K562 (cell line): ENCODE results near the gene CRY2. TPM values are rescaled to one million over a fixed set of nuclear protein-coding genes. Genes with fewer than 3 reads are reported as not detected.

ENCODE experiments used
- AFF4 ChIP-seq: sonication (generic); formaldehyde crosslinking; IDR thresholded peaks from 2 replicates; pipeline ENCODE4 v1.8.0; 2023; ENCODE audit warnings: mild to moderate bottlenecking, missing genetic modification reagents
- ATF2 ChIP-seq: sonication (generic); formaldehyde crosslinking; IDR thresholded peaks from 2 replicates; pipeline ENCODE4 v1.8.1; 2022; ENCODE audit warnings: missing genetic modification reagents
- BCOR ChIP-seq: fragments of 450-650 bp; IDR thresholded peaks from 2 replicates; pipeline ENCODE4 v1.6.1; 2016
- FOXA1 ChIP-seq: fragments of 450-650 bp; IDR thresholded peaks from 2 replicates; pipeline ENCODE4 v1.6.1; 2016; ENCODE audit warnings: mild to moderate bottlenecking, borderline replicate concordance
- FUS ChIP-seq: fragments of 200-400 bp; formaldehyde crosslinking; optimal IDR thresholded peaks from 2 replicates; pipeline ENCODE3; 2017; ENCODE audit warnings: low read depth, low read length
- GATAD2A ChIP-seq: fragments of 450-650 bp; IDR thresholded peaks from 2 replicates; pipeline ENCODE4 v1.6.1; 2017
- HDAC1 ChIP-seq, 2 experiments: fragments of 450-650 bp; IDR thresholded peaks; 2 replicates each; pipeline ENCODE4 v1.6.1; 2016 to 2017; ENCODE audit warnings: inconsistent platforms in 1 of 2, mild to moderate bottlenecking in 1 of 2, moderate library complexity in 1 of 2
- HDAC3 ChIP-seq: fragments of 450-650 bp; IDR thresholded peaks from 2 replicates; pipeline ENCODE4 v1.6.1; 2018; ENCODE audit warnings: borderline replicate concordance, mild to moderate bottlenecking, moderate library complexity; ENCODE audit not compliant: partially characterized antibody
- IRF9 ChIP-seq: fragments of 450-650 bp; IDR thresholded peaks from 2 replicates; pipeline ENCODE4 v1.6.1; 2016; ENCODE audit warnings: missing biosample characterization, missing genetic modification characterization
- KLF6 ChIP-seq: fragments of 250-450 bp; sonication (Bioruptor Pico); IDR thresholded peaks from 2 replicates; pipeline ENCODE4 v1.4.0; 2020; ENCODE audit warnings: mild to moderate bottlenecking, moderate library complexity, borderline replicate concordance
- NR2C1 ChIP-seq, 2 experiments: fragments of 450-650 bp; IDR thresholded peaks; 2 replicates each; pipeline ENCODE4 v1.6.1; 2017; ENCODE audit warnings: mild to moderate bottlenecking in 2 of 2, antibody characterized with exemption in 1 of 2, inconsistent platforms in 1 of 2, missing compliant biosample characterization in 1 of 2, missing genetic modification characterization in 1 of 2
- NR2F6 ChIP-seq: fragments of 450-650 bp; formaldehyde crosslinking; IDR thresholded peaks from 2 replicates; pipeline ENCODE4 v1.4.0; 2020; ENCODE audit warnings: mild to moderate bottlenecking
- SUPT5H ChIP-seq: fragments of 450-650 bp; IDR thresholded peaks from 2 replicates; pipeline ENCODE4 v1.6.1; 2016
- U2AF1 ChIP-seq: fragments of 200-400 bp; formaldehyde crosslinking; optimal IDR thresholded peaks from 2 replicates; pipeline ENCODE3; 2017; ENCODE audit warnings: mild to moderate bottlenecking, low read depth, low read length, moderate library complexity
- ZKSCAN1 ChIP-seq: fragments of 150-350 bp; IDR thresholded peaks from 2 replicates; pipeline ENCODE4 v1.6.1; 2016; ENCODE audit warnings: low read depth, low read length
- ZNF146 ChIP-seq: IDR thresholded peaks from one replicate; pipeline ENCODE4 v1.6.1; 2018; ENCODE audit warnings: missing compliant biosample characterization; ENCODE audit not compliant: unreplicated experiment
- ZNF224 ChIP-seq: sonication (generic); formaldehyde crosslinking; IDR thresholded peaks from 2 replicates; pipeline ENCODE4 v1.8.0; 2022; ENCODE audit warnings: mild to moderate bottlenecking, missing genetic modification reagents
- ZNF280A ChIP-seq: fragments of 450-650 bp; IDR thresholded peaks from 2 replicates; pipeline ENCODE4 v1.6.1; 2018; ENCODE audit warnings: mild to moderate bottlenecking, low read depth; ENCODE audit not compliant: partially characterized antibody
- ZNF707 ChIP-seq: fragments of 250-450 bp; sonication (Bioruptor Pico); conservative IDR thresholded peaks from 2 replicates; pipeline ENCODE4 v1.8.0; 2022; ENCODE audit warnings: inconsistent platforms, mild to moderate bottlenecking, moderate library complexity
- ZZZ3 ChIP-seq: fragments of 450-650 bp; IDR thresholded peaks from 2 replicates; pipeline ENCODE4 v1.6.1; 2016; ENCODE audit warnings: antibody characterized with exemption, mild to moderate bottlenecking, moderate library complexity
- polyA plus RNA-seq, 8 experiments: library from polyadenylated mRNA; depleted of rRNA in 4 of 8; stranded (reverse) in 5 of 8; unstranded in 3 of 8; fragments of >200 nt; fragmentation: Nextera tagmentation in 2 of 8; fragmentation: Illumina TruSeq in 1 of 8; extraction: Ambion mirVana in 2 of 8; extraction: Trizol in 1 of 8; gene quantifications; 2 replicates each; pipeline versions ENCODE4 v1.2.1 to v1.2.3, GENCODE V29; 2011 to 2014; ENCODE audit warnings: inconsistent platforms in 1 of 8, missing spikeins in 1 of 8
- total RNA-seq, 7 experiments: library from RNA; depleted of rRNA in 6 of 7; stranded (reverse); fragments of >200 nt in 6 of 7; fragmentation: Illumina TruSeq in 2 of 7; extraction: Trizol in 2 of 7; gene quantifications; 2 replicates each; pipeline versions ENCODE4 v1.2.1 to v1.2.3, GENCODE V29; 2011 to 2021; ENCODE audit warnings: low replicate concordance in 1 of 7

CRY2 gene
- total and polyA plus RNA-seq, 9 of the 15 experiments (the other 6 are each of a cell fraction or from before 2014, with no cell fraction given) = 2.3 to 23.9 (median 14.8) TPM

GRCh38 chr11:45846974-45847910, at the start of gene CRY2 (continued):
- TF ChIP-seq IRF9 (tag) (no peak), HDAC3 (no peak), FUS (peak; percentile 64), ZNF146 (CRISPR knock-in tag) (no peak), U2AF1 (peak; percentile 77), AFF4 (CRISPR knock-in tag) (peak; percentile 92), KLF6 (CRISPR knock-in tag) (no peak), ZNF707 (CRISPR knock-in tag) (no peak), NR2C1 (IDR thresholded peaks at IDR 0.05) (peak; percentile 91), NR2C1 (tag; IDR thresholded peaks at IDR 0.05) (peak; percentile 86), BCOR (peak; percentile 56; the same call in 1 of the 2 replicates), GATAD2A (no peak), ZKSCAN1 (peak; percentile 56; the same call in 1 of the 2 replicates), ZNF280A (no peak), FOXA1 (no peak), ZNF224 (CRISPR knock-in tag) (peak; percentile 68; the same call in 1 of the 2 replicates), ATF2 (0 out of 2 replicates have a peak, but pooled peaks have one; percentile 23), HDAC1 (IDR thresholded peaks at IDR 0.05) (peak in 1 of 2 experiments; percentile 77; a peak in 2 of 4 replicates), ZZZ3 (no peak), SUPT5H (peak; percentile 88), NR2F6 (CRISPR knock-in tag) (no peak)
